Right lobe of liver (tissue), 6 donors: ENCODE results near the gene CGB5. TPM values are rescaled to one million over a fixed set of nuclear protein-coding genes. Genes with fewer than 3 reads are reported as not detected.

Experiments
- ATAC-seq, 4 donors: fragments of 200-7000 bp; cut with Tn5 transposase; one replicate each; pipeline ENCODE4 v1.9.1; 2020; ENCODE audit warnings: mild to moderate bottlenecking in 4 of 4, moderate library complexity in 4 of 4
- DNase-seq, 3 donors: peaks; one replicate each; pipeline ENCODE4 v3.0.0-alpha.2; 2020
- H3K27ac ChIP-seq, 3 donors: fragments of 200-600 bp; one replicate each; pipeline ENCODE4 v1.8.0; 2022
- H3K27me3 ChIP-seq, 2 donors: fragments of 200-600 bp; one replicate each; pipeline ENCODE4 v1.8.0; 2022
- H3K36me3 ChIP-seq, 4 donors: fragments of 200-600 bp; sonication (generic) in 1 of 4; one replicate each; pipeline versions ENCODE4 v1.5.1 to v1.8.0; 2017 to 2022; ENCODE audit warnings: control low read depth in 1 of 4
- H3K4me1 ChIP-seq, 4 donors: fragments of 200-600 bp; sonication (generic) in 1 of 4; one replicate each; pipeline versions ENCODE4 v1.5.1 to v1.8.0; 2017 to 2022; ENCODE audit warnings: control low read depth in 1 of 4
- H3K4me3 ChIP-seq, 3 donors: fragments of 200-600 bp; one replicate each; pipeline ENCODE4 v1.8.0; 2022
- H3K9me3 ChIP-seq, 4 donors: fragments of 200-600 bp; sonication (generic) in 1 of 4; one replicate each; pipeline versions ENCODE4 v1.5.1 to v1.8.0; 2017 to 2022; ENCODE audit warnings: control low read depth in 1 of 4
- POLR2A ChIP-seq: fragments of 450-650 bp; IDR thresholded peaks from one replicate; pipeline ENCODE4 v1.6.1; 2017; ENCODE audit warnings: antibody characterized with exemption, mild to moderate bottlenecking
- WGBS: methylation state at CpG from one replicate; pipeline ENCODE4 v1.1.6; 2018; ENCODE audit warnings: low coverage, low lambda C conversion rate; ENCODE audit not compliant: insufficient coverage; ENCODE audit errors: missing lambda C conversion rate; 5-methylcytosine and 5-hydroxymethylcytosine counted together
- intact Hi-C, 2 donors: fragments of 100-400 bp; cut with DNase I; formaldehyde crosslinking; loops; one replicate each; pipeline versions ENCODE4 v1.11.2 to v1.14.1; 2022
- total RNA-seq, 6 experiments: library from RNA; depleted of rRNA in 2 of 6; stranded (reverse); fragments of >200 nt in 2 of 6; fragmentation: NEBNext Ultra II Directional in 3 of 6; extraction: Animal tissue kit (Norgen Biotek cat#: 25700) in 3 of 6; gene quantifications; one replicate each; pipeline versions ENCODE4 v1.1.0 to v1.2.4, GENCODE V29; 2016 to 2023
- TF ChIP-seq, protein P1 (sequence below), 4 donors: fragments of 200-600 bp in 3 of 4; fragments of 450-650 bp in 1 of 4; IDR thresholded peaks; one replicate each; pipeline versions ENCODE4 v1.5.1 to v1.8.0; 2016 to 2022; ENCODE audit warnings: antibody characterized with exemption in 4 of 4, mild to moderate bottlenecking in 2 of 4
- donor health status: DM: no; HTN: yes; CAD: no.
- donor health status: DM: no; HTN: no; CAD: no.
- donor health status: DM: no; HTN: no; CAD: no.
- donor health status: DM: no; HTN: yes; CAD: no.
- donor health status: DM: no; HTN: yes; CAD: no.

Gene CGB5
- total RNA-seq, 6 experiments from 2014 or later: not detected

DNA sequence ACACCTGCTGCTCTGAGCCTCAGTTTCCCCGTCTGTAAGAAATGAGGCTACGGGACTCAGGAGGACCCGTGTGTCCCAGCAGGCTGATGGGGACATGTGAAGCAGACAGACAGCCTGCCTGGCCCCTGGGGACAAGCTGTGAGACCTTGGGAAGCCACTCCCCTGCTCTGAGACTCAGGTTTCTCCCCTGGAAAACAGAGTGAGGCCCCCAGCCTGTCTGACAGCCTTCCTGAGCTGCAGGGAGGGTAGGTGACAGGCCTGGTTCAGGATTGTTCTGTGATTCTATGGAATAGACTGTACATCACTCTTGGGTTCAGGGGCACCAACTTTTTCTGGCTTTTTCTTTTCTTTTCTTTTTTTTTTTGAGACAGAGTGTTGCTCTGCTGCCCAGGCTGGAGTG, 23.9 kb downstream of the CGB5 start:
- Histone ChIP-seq H3K9me3 (no peaks in the 10 kb centered on the region), H3K36me3 (no peaks in the 10 kb centered on the region), H3K27ac (no peak overlapping the region), H3K4me1 (no peaks in the 10 kb centered on the region), H3K4me3 (no peak overlapping the region), H3K27me3 (peaks cover 0 to 9% of the 10 kb centered on the region in 2 donors)
- DNase-seq (no peak), ATAC-seq (no peak)
- TF ChIP-seq, protein P1, sequence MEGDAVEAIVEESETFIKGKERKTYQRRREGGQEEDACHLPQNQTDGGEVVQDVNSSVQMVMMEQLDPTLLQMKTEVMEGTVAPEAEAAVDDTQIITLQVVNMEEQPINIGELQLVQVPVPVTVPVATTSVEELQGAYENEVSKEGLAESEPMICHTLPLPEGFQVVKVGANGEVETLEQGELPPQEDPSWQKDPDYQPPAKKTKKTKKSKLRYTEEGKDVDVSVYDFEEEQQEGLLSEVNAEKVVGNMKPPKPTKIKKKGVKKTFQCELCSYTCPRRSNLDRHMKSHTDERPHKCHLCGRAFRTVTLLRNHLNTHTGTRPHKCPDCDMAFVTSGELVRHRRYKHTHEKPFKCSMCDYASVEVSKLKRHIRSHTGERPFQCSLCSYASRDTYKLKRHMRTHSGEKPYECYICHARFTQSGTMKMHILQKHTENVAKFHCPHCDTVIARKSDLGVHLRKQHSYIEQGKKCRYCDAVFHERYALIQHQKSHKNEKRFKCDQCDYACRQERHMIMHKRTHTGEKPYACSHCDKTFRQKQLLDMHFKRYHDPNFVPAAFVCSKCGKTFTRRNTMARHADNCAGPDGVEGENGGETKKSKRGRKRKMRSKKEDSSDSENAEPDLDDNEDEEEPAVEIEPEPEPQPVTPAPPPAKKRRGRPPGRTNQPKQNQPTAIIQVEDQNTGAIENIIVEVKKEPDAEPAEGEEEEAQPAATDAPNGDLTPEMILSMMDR (IDR thresholded peaks at IDR 0.05): no peak
- no peak for TF ChIP-seq POLR2A
- intact Hi-C loops: no loop called here
- 40% methylated on average over 1 of the region's 3 CpGs for WGBS

DNA sequence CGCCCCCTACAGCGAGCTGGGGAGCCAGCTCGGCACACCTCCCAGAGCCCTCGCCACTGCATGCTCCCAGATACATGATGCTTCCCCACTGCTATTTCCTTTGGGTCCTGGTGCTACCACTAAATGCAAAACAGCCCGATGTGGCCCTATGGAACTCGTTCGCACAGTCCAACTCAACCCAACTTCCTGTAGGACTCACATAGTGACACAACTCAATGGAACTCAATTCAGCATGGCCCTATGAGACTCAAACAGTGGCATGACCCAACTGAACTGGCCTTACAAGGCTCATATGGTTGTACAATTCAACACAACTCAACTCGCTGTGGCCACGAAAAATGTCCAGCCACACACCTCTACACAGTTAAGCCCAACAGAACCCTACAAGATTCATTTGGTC, 25.4 kb downstream of the CGB5 start:
- TF ChIP-seq, protein P1 (IDR thresholded peaks at IDR 0.05): no peak
- ATAC-seq (no peak), DNase-seq (no peak)
- no peaks in the 10 kb centered on the region for H3K36me3 ChIP-seq
- WGBS: 88% methylated on average over 3 of the region's 9 CpGs
- no peak overlapping the region for H3K4me3 ChIP-seq
- no peaks in the 10 kb centered on the region for H3K4me1 ChIP-seq
- no peak overlapping the region for H3K27ac ChIP-seq
- intact Hi-C loops: no loop called here
- no peaks in the 10 kb centered on the region for H3K9me3 ChIP-seq
- peaks cover 0 to 9% of the 10 kb centered on the region in 2 donors for H3K27me3 ChIP-seq

DNA sequence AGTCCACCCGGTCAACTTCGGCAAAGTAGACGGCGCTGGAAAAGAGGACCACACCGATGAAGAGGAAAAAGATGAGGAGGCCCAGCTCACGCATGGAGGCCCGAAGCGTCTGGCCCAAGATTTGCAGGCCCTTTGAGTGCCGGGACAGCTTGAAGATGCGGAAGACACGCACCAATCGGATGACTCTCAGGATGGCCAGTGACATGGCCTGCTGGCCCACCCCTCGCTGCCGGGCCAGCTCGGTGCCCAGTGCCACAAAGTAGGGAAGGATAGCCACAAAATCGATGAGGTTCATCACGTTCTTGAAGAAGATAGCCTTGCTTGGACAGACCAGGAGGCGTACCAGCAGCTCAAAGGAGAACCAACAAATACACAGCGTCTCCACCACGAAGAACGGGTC, 26.8 kb downstream of the CGB5 start:
- Histone ChIP-seq H3K36me3 (no peaks in the 10 kb centered on the region), H3K27me3 (peaks cover 0 to 9% of the 10 kb centered on the region in 2 donors), H3K9me3 (no peaks in the 10 kb centered on the region), H3K4me1 (peaks cover 0 to 3% (median 0%) of the 10 kb centered on the region in 4 donors), H3K27ac (no peak overlapping the region), H3K4me3 (no peak overlapping the region)
- ATAC-seq: no peak
- TF ChIP-seq, protein P1 (IDR thresholded peaks at IDR 0.05): no peak
- TF ChIP-seq POLR2A: no peak
- no peak for DNase-seq
- 86% methylated on average over 11 of the region's 21 CpGs for WGBS
- intact Hi-C loops: no loop called here

DNA sequence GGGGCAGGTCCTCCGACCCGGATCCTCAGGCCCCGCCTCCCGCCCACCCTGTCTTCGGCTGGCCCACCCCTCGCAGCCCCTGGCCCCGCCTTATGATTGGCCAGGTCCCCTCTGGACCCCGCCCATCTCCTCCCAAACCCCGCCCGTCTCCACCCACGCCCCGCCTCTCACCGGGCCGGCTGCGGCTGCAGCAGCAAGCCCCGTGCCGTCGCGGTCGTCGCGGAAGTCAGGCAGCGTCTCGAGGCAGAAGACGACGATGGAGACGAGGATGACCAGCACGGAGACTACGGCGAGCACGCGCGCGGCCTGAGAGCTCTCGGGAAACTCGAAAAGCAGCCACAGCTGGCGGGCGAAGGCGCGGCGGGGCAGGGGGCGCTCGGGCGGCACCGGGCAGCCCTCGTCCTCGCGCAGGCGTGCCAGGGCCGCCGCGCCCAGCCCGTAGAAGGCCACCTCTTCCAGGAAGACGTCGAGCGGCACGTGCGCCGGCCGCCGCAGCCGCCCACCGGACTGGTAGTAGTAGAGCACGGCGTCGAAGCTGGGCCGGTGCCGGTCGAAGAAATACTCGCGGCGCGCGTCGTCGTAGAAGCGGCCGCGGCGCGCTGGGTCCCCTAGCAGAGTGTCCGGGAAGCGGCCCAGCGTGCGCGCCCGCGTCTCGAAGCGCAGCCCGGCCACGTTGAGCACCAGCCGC, 28.4 kb downstream of the CGB5 start:
- WGBS: 5% methylated on average over 23 of the region's 93 CpGs
- no peaks in the 10 kb centered on the region for H3K9me3 ChIP-seq
- no peak for ATAC-seq
- no peaks in the 10 kb centered on the region for H3K36me3 ChIP-seq
- H3K4me3 ChIP-seq: no peak overlapping the region
- TF ChIP-seq POLR2A: no peak
- TF ChIP-seq, protein P1 (IDR thresholded peaks at IDR 0.05): no peak
- peaks cover 0 to 3% (median 0%) of the 10 kb centered on the region in 4 donors for H3K4me1 ChIP-seq
- peaks cover 0 to 9% of the 10 kb centered on the region in 2 donors for H3K27me3 ChIP-seq
- no peak overlapping the region for H3K27ac ChIP-seq
- no peak for DNase-seq
- intact Hi-C loops: no loop called here
